NT2/D1 (cell line): ENCODE measurements around the gene SH2D6.

ENCODE experiments used
- SUZ12 ChIP-seq: IDR thresholded peaks from 2 replicates; pipeline ENCODE4 v1.6.1; 2011; ENCODE audit not compliant: insufficient read length, insufficient read depth; ENCODE audit errors: extremely low read depth
- YY1 ChIP-seq: IDR thresholded peaks from 2 replicates; pipeline ENCODE4 v1.6.1; 2011; ENCODE audit not compliant: insufficient read length, insufficient read depth
- ZNF274 ChIP-seq: IDR thresholded peaks from 2 replicates; pipeline ENCODE4 v1.6.1; 2011; ENCODE audit warnings: mild to moderate bottlenecking, low read depth, low read length

GRCh38 chr2:85444629-85445172 lies 26.2 kb downstream of the SH2D6 start:
- TF ChIP-seq ZNF274 (no peak), YY1 (no peak), SUZ12 (no peak)
